Liver (tissue), 9 donors: Measurements from ENCODE around the gene SLC17A2. TPM values are rescaled to one million over a fixed set of nuclear protein-coding genes. Genes with fewer than 3 reads are reported as not detected.

Experiments used
- DNase-seq: peaks from one replicate; pipeline ENCODE4 v3.0.0-alpha.2; 2017; ENCODE audit warnings: low spot score
- H3K27ac ChIP-seq, 2 donors: one replicate each; pipeline ENCODE4 v1.7.0; 2013; ENCODE audit warnings: inconsistent platforms in 2 of 2, low read length in 2 of 2, control low read depth in 1 of 2, low read depth in 1 of 2, mild to moderate bottlenecking in 1 of 2
- H3K27me3 ChIP-seq, 4 donors: one replicate each; pipeline versions ENCODE4 v1.6.1 to v1.7.0; 2013; ENCODE audit warnings: low read length in 3 of 4, inconsistent platforms in 1 of 4, mild to moderate bottlenecking in 1 of 4, moderate library complexity in 1 of 4; ENCODE audit not compliant: control insufficient read depth in 4 of 4, insufficient read depth in 4 of 4
- H3K36me3 ChIP-seq, 4 donors: one replicate each; pipeline versions ENCODE4 v1.6.1 to v1.7.0; 2013; ENCODE audit warnings: low read length in 3 of 4, mild to moderate bottlenecking in 3 of 4, low read depth in 1 of 4, moderate library complexity in 1 of 4; ENCODE audit not compliant: control insufficient read depth in 4 of 4, insufficient read depth in 3 of 4
- H3K4me1 ChIP-seq, 4 donors: one replicate each; pipeline versions ENCODE4 v1.6.1 to v1.7.0; 2013; ENCODE audit warnings: low read length in 3 of 4, mild to moderate bottlenecking in 3 of 4, moderate library complexity in 1 of 4; ENCODE audit not compliant: control insufficient read depth in 4 of 4, insufficient read depth in 4 of 4
- H3K4me3 ChIP-seq, 3 donors: one replicate each; pipeline versions ENCODE4 v1.6.1 to v1.7.0; 2013; ENCODE audit warnings: low read length in 3 of 3, control low read depth in 1 of 3, low read depth in 1 of 3, mild to moderate bottlenecking in 1 of 3
- H3K9ac ChIP-seq, 2 donors: one replicate each; pipeline ENCODE4 v1.7.0; 2013; ENCODE audit warnings: low read length in 2 of 2, mild to moderate bottlenecking in 2 of 2, moderate library complexity in 2 of 2, control low read depth in 1 of 2, low read depth in 1 of 2
- H3K9me3 ChIP-seq, 4 donors: one replicate each; pipeline versions ENCODE4 v1.6.1 to v1.7.0; 2013; ENCODE audit warnings: low read length in 3 of 4; ENCODE audit not compliant: control insufficient read depth in 4 of 4
- ATF3 ChIP-seq: IDR thresholded peaks from 2 replicates; pipeline ENCODE4 v1.6.1; 2016; ENCODE audit warnings: antibody characterized with exemption
- CTCF ChIP-seq: fragments of 150-350 bp; IDR thresholded peaks from 2 replicates; pipeline ENCODE4 v1.5.1; 2017; ENCODE audit warnings: improper control_type of control experiment, low read depth, low read length; ENCODE audit not compliant: missing input control
- EGR1 ChIP-seq, 2 donors: IDR thresholded peaks; 2 replicates each; pipeline ENCODE4 v1.6.1; 2016 to 2018; ENCODE audit warnings: antibody characterized with exemption in 2 of 2, low read depth in 2 of 2
- FOXA1 ChIP-seq: IDR thresholded peaks from 2 replicates; pipeline ENCODE4 v1.6.1; 2016; ENCODE audit warnings: antibody characterized with exemption
- FOXA2 ChIP-seq: IDR thresholded peaks from 2 replicates; pipeline ENCODE4 v1.6.1; 2016; ENCODE audit warnings: antibody characterized with exemption
- GABPA ChIP-seq, 2 donors: IDR thresholded peaks in 1 of 2; conservative IDR thresholded peaks in 1 of 2; 2 replicates each; pipeline ENCODE4 v1.6.1; 2016; ENCODE audit warnings: antibody characterized with exemption in 2 of 2, mild to moderate bottlenecking in 1 of 2, moderate library complexity in 1 of 2
- HNF4A ChIP-seq, 2 donors: conservative IDR thresholded peaks; 2 replicates each; pipeline ENCODE4 v1.6.1; 2016; ENCODE audit warnings: antibody characterized with exemption in 2 of 2, mild to moderate bottlenecking in 2 of 2
- HNF4G ChIP-seq: IDR thresholded peaks from 2 replicates; pipeline ENCODE4 v1.6.1; 2016; ENCODE audit warnings: antibody characterized with exemption
- JUND ChIP-seq, 2 donors: IDR thresholded peaks; 2 replicates each; pipeline ENCODE4 v1.6.1; 2016; ENCODE audit warnings: antibody characterized with exemption in 2 of 2
- MAX ChIP-seq: IDR thresholded peaks from 2 replicates; pipeline ENCODE4 v1.6.1; 2016; ENCODE audit warnings: antibody characterized with exemption
- RAD21 ChIP-seq, 2 donors: IDR thresholded peaks; 2 replicates each; pipeline ENCODE4 v1.6.1; 2016; ENCODE audit warnings: antibody characterized with exemption in 2 of 2, mild to moderate bottlenecking in 2 of 2
- REST ChIP-seq: IDR thresholded peaks from 2 replicates; pipeline ENCODE4 v1.6.1; 2016; ENCODE audit warnings: antibody characterized with exemption, mild to moderate bottlenecking
- RXRA ChIP-seq, 2 donors: IDR thresholded peaks; 2 replicates each; pipeline ENCODE4 v1.6.1; 2017 to 2018; ENCODE audit warnings: antibody characterized with exemption in 2 of 2, mild to moderate bottlenecking in 1 of 2
- SP1 ChIP-seq: IDR thresholded peaks from 2 replicates; pipeline ENCODE4 v1.6.1; 2018; ENCODE audit warnings: antibody characterized with exemption, mild to moderate bottlenecking
- TAF1 ChIP-seq: conservative IDR thresholded peaks from 2 replicates; pipeline ENCODE4 v1.6.1; 2016; ENCODE audit warnings: antibody characterized with exemption, mild to moderate bottlenecking
- YY1 ChIP-seq: IDR thresholded peaks from 2 replicates; pipeline ENCODE4 v1.6.1; 2016; ENCODE audit warnings: antibody characterized with exemption, mild to moderate bottlenecking
- ZBTB33 ChIP-seq: IDR thresholded peaks from 2 replicates; pipeline ENCODE4 v1.6.1; 2016; ENCODE audit warnings: antibody characterized with exemption
- WGBS: extraction: QIAGEN DNeasy Blood & Tissue Kit; methylation state at CpG from one replicate; pipeline ENCODE4 v1.1.7; 2013; 5-methylcytosine and 5-hydroxymethylcytosine counted together
- polyA plus RNA-seq, 2 donors: library from polyadenylated mRNA; stranded (reverse) in 1 of 2; unstranded in 1 of 2; fragments of 200-250 nt in 1 of 2; fragments of >200 nt in 1 of 2; fragmentation: Nextera tagmentation in 1 of 2; extraction: Ambion mirVana in 1 of 2; gene quantifications; one replicate each; pipeline versions ENCODE4 v1.2.1 to v1.2.3, GENCODE V29; 2013 to 2015
- total RNA-seq, 2 donors: library from RNA; depleted of rRNA; stranded (reverse); fragments of >200 nt; gene quantifications; one replicate each; pipeline ENCODE4 v1.2.3, GENCODE V29; 2014
- donor health status: healthy.
- donor health status: healthy.
- donor health status: healthy.
- donor health status: healthy.
- donor health status: healthy.

The SLC17A2 gene
- total and polyA plus RNA-seq, 4 donors: 26.2 to 88.1 (median 37.8) TPM

GRCh38 chr6:25971187-25971821 lies 40.8 kb upstream of the SLC17A2 start:
- peak overlapping the region; percentile 10 to 18 for H3K27ac ChIP-seq
- TF ChIP-seq ZBTB33 (no peak), MAX (peak; percentile 24), RXRA (IDR thresholded peaks at IDR 0.05) (peak in 1 of 2 donors; percentile 39), CTCF (no peak), GABPA (IDR thresholded peaks at IDR 0.05 in 1 of 2, conservative IDR thresholded peaks at IDR 0.05 in 1 of 2) (no peak), SP1 (no peak), TAF1 (no peak), HNF4G (no peak), REST (no peak), RAD21 (IDR thresholded peaks at IDR 0.05) (no peak), JUND (IDR thresholded peaks at IDR 0.05) (peak; percentile 68 to 89), ATF3 (no peak), HNF4A (conservative IDR thresholded peaks at IDR 0.05) (no peak), FOXA2 (no peak), YY1 (peak; percentile 17), EGR1 (IDR thresholded peaks at IDR 0.05; ENCODE audit: low read depth in 2 of 2) (no peak), FOXA1 (no peak)
- no peak overlapping the region for H3K4me3 ChIP-seq
- H3K9ac ChIP-seq: no peak overlapping the region
- H3K4me1 ChIP-seq: peaks cover 9 to 45% (median 33%) of the 10 kb centered on the region in 4 donors
- peaks cover 3 to 47% (median 39%) of the 10 kb centered on the region in 4 donors for H3K36me3 ChIP-seq
- WGBS: 96% methylated on average over 1 of the region's 1 CpG
- no peaks in the 10 kb centered on the region for H3K27me3 ChIP-seq
- DNase-seq: no peak
- no peaks in the 10 kb centered on the region for H3K9me3 ChIP-seq
